ENCODE data around the gene SKOR2. TPM values are rescaled to one million over a fixed set of nuclear protein-coding genes. Genes with fewer than 3 reads are reported as not detected.
"Not testable (repeated sequence)": the region's sequence is repeated elsewhere in the genome, so short reads cannot be mapped to it uniquely, and the experiment has no call there.

Gene SKOR2
- total RNA-seq, 2 donors from 2014 or later = 1.1 TPM; not detected in 1

DNA sequence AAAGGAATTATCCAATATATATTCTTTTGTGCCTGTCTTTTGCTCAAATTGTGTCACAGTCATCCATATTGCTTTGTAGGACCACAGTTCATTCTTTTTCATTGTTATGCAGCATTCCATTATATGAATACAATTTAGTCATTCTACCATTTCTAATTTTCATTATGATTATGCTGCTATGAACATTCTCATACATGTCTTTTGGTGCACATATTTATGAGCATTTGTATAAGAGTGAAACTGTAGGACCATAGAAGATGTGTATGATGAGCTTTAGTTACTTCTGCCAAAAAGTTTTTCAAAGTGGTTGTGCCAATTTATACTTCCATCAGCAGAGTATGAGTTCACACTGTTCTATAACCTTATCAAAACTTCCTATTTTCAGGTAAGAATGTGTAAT lies 83.0 kb downstream of the SKOR2 start:
- Histone ChIP-seq H3K27me3 (replicated peaks; ENCODE audit: insufficient read depth) (no peaks in the 10 kb centered on the region), H3K4me3 (no peak overlapping the region), H3K4me1 (replicated peaks) (no peaks in the 10 kb centered on the region), H3K27ac (no peak overlapping the region), H3K9me3 (no peaks in the 10 kb centered on the region), H3K36me3 (no peaks in the 10 kb centered on the region)
- intact Hi-C loops (cut with DNase I) = no loop called here
- DNase-seq (ENCODE audit: low spot score) = no peak
- TF ChIP-seq, protein P1, sequence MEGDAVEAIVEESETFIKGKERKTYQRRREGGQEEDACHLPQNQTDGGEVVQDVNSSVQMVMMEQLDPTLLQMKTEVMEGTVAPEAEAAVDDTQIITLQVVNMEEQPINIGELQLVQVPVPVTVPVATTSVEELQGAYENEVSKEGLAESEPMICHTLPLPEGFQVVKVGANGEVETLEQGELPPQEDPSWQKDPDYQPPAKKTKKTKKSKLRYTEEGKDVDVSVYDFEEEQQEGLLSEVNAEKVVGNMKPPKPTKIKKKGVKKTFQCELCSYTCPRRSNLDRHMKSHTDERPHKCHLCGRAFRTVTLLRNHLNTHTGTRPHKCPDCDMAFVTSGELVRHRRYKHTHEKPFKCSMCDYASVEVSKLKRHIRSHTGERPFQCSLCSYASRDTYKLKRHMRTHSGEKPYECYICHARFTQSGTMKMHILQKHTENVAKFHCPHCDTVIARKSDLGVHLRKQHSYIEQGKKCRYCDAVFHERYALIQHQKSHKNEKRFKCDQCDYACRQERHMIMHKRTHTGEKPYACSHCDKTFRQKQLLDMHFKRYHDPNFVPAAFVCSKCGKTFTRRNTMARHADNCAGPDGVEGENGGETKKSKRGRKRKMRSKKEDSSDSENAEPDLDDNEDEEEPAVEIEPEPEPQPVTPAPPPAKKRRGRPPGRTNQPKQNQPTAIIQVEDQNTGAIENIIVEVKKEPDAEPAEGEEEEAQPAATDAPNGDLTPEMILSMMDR (IDR thresholded peaks at IDR 0.05) = no peak
- TF ChIP-seq POLR2AphosphoS5 (IDR thresholded peaks at IDR 0.05) = no peak
- no peak for TF ChIP-seq POLR2A (IDR thresholded peaks at IDR 0.05)

DNA sequence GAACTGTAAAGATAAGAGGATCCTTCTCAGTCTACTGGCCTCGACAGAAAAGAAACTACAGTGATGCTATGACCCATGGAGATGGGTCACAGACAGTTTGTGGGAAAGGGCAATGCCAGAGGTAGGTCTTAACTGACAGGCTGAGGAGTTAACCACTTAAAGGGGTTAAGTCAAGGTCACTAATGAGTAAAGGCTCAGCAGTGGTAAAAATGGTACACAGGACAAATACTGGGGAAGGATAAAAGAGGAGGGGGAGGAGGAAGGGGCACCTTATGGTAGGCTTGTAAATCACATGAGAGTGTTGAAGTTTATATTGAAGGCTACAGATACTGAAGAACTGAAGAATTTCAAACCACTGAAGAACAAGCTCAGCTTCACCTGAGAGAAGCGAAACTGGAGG lies 85.2 kb downstream of the SKOR2 start:
- H3K27ac ChIP-seq = no peak overlapping the region
- DNase-seq (ENCODE audit: low spot score) = no peak
- 72% methylated on average over 2 of the region's 2 CpGs for WGBS
- no peaks in the 10 kb centered on the region for H3K4me1 ChIP-seq (replicated peaks)
- H3K4me3 ChIP-seq = no peak overlapping the region
- intact Hi-C loops (cut with DNase I) = no loop called here
- no peak for TF ChIP-seq POLR2A (IDR thresholded peaks at IDR 0.05)
- TF ChIP-seq POLR2AphosphoS5 (IDR thresholded peaks at IDR 0.05) = no peak
- TF ChIP-seq, protein P1 (IDR thresholded peaks at IDR 0.05) = no peak
- no peaks in the 10 kb centered on the region for H3K9me3 ChIP-seq
- H3K27me3 ChIP-seq (replicated peaks; ENCODE audit: insufficient read depth) = no peaks in the 10 kb centered on the region
- no peaks in the 10 kb centered on the region for H3K36me3 ChIP-seq

DNA sequence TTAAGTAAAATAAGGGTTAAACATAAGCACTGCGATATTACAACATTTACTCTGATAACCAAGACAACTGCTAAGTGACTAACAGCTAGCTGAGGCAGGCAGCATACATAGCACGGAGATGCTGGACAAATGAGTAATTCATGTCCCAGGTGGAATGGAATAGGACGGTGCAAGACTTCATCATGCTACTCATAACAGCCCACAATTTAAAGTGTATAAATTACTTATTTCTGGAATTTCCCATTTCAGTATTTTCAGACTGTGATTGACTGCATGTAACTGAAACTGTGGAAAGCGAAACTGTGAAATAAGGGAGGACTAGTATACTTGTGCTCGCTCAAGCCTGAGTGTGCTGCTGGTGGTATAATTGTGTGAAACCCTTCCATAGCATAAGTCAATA lies 88.2 kb downstream of the SKOR2 start:
- intact Hi-C loops (cut with DNase I) = no loop called here
- Histone ChIP-seq H3K27ac (no peak overlapping the region), H3K27me3 (replicated peaks; ENCODE audit: insufficient read depth) (no peaks in the 10 kb centered on the region), H3K4me3 (no peak overlapping the region), H3K4me1 (replicated peaks) (no peaks in the 10 kb centered on the region), H3K9me3 (no peaks in the 10 kb centered on the region), H3K36me3 (no peaks in the 10 kb centered on the region)
- 93% methylated on average over 5 of the region's 5 CpGs for WGBS
- TF ChIP-seq, protein P1 (IDR thresholded peaks at IDR 0.05) = no peak
- TF ChIP-seq POLR2AphosphoS5 (IDR thresholded peaks at IDR 0.05) (no peak), POLR2A (IDR thresholded peaks at IDR 0.05) (no peak)
- no peak for DNase-seq (ENCODE audit: low spot score)

DNA sequence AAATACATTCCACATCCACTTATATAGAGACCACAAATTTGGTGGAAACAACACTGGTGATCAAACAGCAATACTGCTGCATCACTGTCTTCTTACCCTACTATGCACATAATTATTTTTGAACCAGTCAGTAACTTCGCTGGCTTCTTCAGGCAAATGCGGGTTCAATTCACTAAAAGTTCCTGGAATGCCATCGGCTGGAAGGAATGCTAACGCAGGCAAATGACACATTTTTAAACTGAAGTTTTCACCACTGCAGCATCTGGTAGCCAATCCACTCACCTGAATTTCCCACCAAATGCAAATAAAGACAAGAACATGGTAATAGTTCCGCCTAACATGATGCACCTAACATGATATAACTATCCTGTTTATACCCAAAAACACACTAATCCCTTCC lies 91.2 kb downstream of the SKOR2 start:
- no peak overlapping the region for H3K27ac ChIP-seq
- no peaks in the 10 kb centered on the region for H3K4me1 ChIP-seq (replicated peaks)
- no peak overlapping the region for H3K4me3 ChIP-seq
- H3K36me3 ChIP-seq = no peaks in the 10 kb centered on the region
- TF ChIP-seq POLR2A (IDR thresholded peaks at IDR 0.05) = no peak
- TF ChIP-seq, protein P1 (IDR thresholded peaks at IDR 0.05) = no peak
- no peak for TF ChIP-seq POLR2AphosphoS5 (IDR thresholded peaks at IDR 0.05)
- 91% methylated on average over 5 of the region's 5 CpGs for WGBS
- DNase-seq (ENCODE audit: low spot score) = no peak
- H3K9me3 ChIP-seq = no peaks in the 10 kb centered on the region
- no peaks in the 10 kb centered on the region for H3K27me3 ChIP-seq (replicated peaks; ENCODE audit: insufficient read depth)
- intact Hi-C loops (cut with DNase I) = no loop called here

DNA sequence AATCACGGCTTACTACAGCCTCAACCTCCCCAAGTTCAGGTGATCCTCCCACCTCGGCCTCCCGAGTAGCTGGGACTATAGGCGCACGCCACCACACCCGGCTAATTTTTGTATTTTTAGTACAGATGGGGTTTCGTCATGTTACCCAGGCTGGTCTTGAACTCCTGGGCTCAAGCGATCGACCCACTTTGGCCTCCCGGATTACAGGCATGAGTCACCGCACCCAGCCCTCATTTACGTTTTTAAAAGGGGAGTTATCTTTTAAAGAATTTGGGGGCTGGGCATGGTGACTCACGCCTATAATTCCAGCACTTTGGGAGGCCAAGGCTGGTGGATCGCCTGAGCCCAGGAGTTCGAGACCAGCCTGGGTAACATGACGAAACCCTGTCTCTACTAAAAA lies 93.1 kb downstream of the SKOR2 start:
- intact Hi-C loops (cut with DNase I); DNase-seq (ENCODE audit: low spot score); H3K36me3 ChIP-seq; H3K4me1 ChIP-seq (replicated peaks); H3K27me3 ChIP-seq (replicated peaks; ENCODE audit: insufficient read depth); H3K9me3 ChIP-seq; H3K27ac ChIP-seq; H3K4me3 ChIP-seq: not testable (repeated sequence)
- WGBS = 93% methylated on average over 16 of the region's 16 CpGs

Small RNA genes lying within 50 kb of the gene (small RNA-seq; reads per million reads assigned to genes)
- 0 reads per million in 2 donors for gene RNU6-1131P

Other genes with a start within 250 kb of the SKOR2 start
- under 1 TPM in 1 of 2 donors, not detected in 1; 0.28 TPM for gene ELOA2, start 216.0 kb downstream of the SKOR2 start, total RNA-seq
- 10 to 100 TPM; 37.3 to 56.3 TPM for gene HDHD2, start 101.2 kb downstream of the SKOR2 start, total RNA-seq
- 10 to 100 TPM in 1 of 2 donors, 1 to 10 TPM in 1; 8.4 to 15.8 TPM for gene IER3IP1, start 75.3 kb downstream of the SKOR2 start, total RNA-seq